Gastroesophageal sphincter (tissue), 4 donors: ENCODE data around the gene TSHR. TPM values are rescaled to one million over a fixed set of nuclear protein-coding genes. Genes with fewer than 3 reads are reported as not detected.

Experiments
- ATAC-seq: fragments of 150-250 bp; one replicate; pipeline ENCODE4 v1.9.1; 2016; ENCODE audit warnings: mild to moderate bottlenecking, moderate library complexity
- H3K27ac ChIP-seq, 4 donors: fragments of 200-600 bp; sonication (generic) in 3 of 4; 1 replicate in 3 of 4; 2 replicates in 1 of 4; pipeline ENCODE4 v1.5.1; 2016 to 2019
- H3K27me3 ChIP-seq: fragments of 200-600 bp; sonication (generic); one replicate; pipeline ENCODE4 v1.5.1; 2019
- H3K36me3 ChIP-seq, 2 donors: fragments of 200-600 bp; sonication (generic); one replicate each; pipeline ENCODE4 v1.5.1; 2019; ENCODE audit warnings: control low read depth in 1 of 2
- H3K4me1 ChIP-seq, 3 donors: fragments of 200-600 bp; sonication (generic); 1 replicate in 2 of 3; 2 replicates in 1 of 3; pipeline ENCODE4 v1.5.1; 2016 to 2019; ENCODE audit warnings: control low read depth in 2 of 3
- H3K4me3 ChIP-seq, 2 donors: fragments of 200-600 bp; sonication (generic); one replicate each; pipeline ENCODE4 v1.5.1; 2019; ENCODE audit warnings: mild to moderate bottlenecking in 1 of 2, moderate library complexity in 1 of 2
- H3K9me3 ChIP-seq, 3 donors: fragments of 200-600 bp; sonication (generic); one replicate each; pipeline ENCODE4 v1.5.1; 2017 to 2019; ENCODE audit warnings: control low read depth in 2 of 3
- CTCF ChIP-seq, 4 experiments: fragments of 200-600 bp in 2 of 4; fragments of 450-650 bp in 2 of 4; sonication (generic) in 1 of 4; IDR thresholded peaks; one replicate each; pipeline ENCODE4 v1.5.1; 2017 to 2019; ENCODE audit warnings: antibody characterized with exemption in 4 of 4, mild to moderate bottlenecking in 2 of 4, moderate library complexity in 2 of 4
- EP300 ChIP-seq: sonication (generic); formaldehyde crosslinking; IDR thresholded peaks from one replicate; pipeline ENCODE4 v1.6.1; 2017; ENCODE audit warnings: antibody characterized with exemption, mild to moderate bottlenecking
- POLR2A ChIP-seq, 2 donors: fragments of 450-650 bp; IDR thresholded peaks; one replicate each; pipeline ENCODE4 v1.6.1; 2017; ENCODE audit warnings: antibody characterized with exemption in 2 of 2, mild to moderate bottlenecking in 2 of 2, moderate library complexity in 1 of 2
- POLR2AphosphoS5 ChIP-seq: sonication (generic); formaldehyde crosslinking; IDR thresholded peaks from one replicate; pipeline ENCODE4 v1.6.1; 2017; ENCODE audit warnings: antibody characterized with exemption
- WGBS, 2 donors: methylation state at CpG; one replicate each; pipeline ENCODE4 v1.1.5; 2018; ENCODE audit warnings: low coverage in 1 of 2; 5-methylcytosine and 5-hydroxymethylcytosine counted together
- total RNA-seq, 4 donors: library from RNA; depleted of rRNA; stranded (reverse); fragments of >200 nt; gene quantifications; one replicate each; pipeline ENCODE4 v1.1.0, GENCODE V29; 2016

The TSHR gene
- total RNA-seq, 4 donors from 2014 or later: 0.08 TPM; not detected in 3

DNA sequence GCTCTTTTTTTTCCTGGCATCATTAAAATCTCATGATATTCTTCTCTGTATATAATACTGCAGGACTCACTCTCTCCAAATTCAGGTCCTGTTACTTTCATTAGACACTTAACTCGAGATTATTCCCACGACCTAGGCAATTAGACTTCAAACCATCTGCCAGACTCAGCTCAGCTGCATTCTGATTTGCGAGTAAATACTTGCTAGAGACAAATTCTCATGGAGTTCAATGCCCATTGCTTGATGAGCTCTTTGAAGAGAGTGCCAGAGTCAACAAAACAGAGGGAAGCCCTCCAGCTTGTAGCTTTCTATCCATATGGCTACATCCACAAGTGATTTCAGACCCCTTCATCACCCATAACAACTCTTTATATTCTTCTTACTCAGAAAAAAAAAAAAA, 177.0 kb downstream of the TSHR start:
- H3K4me3 ChIP-seq: no peak overlapping the region
- H3K27ac ChIP-seq: no peak overlapping the region
- WGBS, 2 donors: 47 to 63% methylated on average over 3 of the region's 3 CpGs
- H3K36me3 ChIP-seq: no peaks in the 10 kb centered on the region
- H3K9me3 ChIP-seq: peaks cover 0 to 9% (median 0%) of the 10 kb centered on the region in 3 donors
- no peaks in the 10 kb centered on the region for H3K4me1 ChIP-seq
- no peak for ATAC-seq
- no peak for TF ChIP-seq EP300
- TF ChIP-seq CTCF (IDR thresholded peaks at IDR 0.05): no peak
- no peak for TF ChIP-seq POLR2A (IDR thresholded peaks at IDR 0.05)
- TF ChIP-seq POLR2AphosphoS5: no peak
- no peaks in the 10 kb centered on the region for H3K27me3 ChIP-seq

DNA sequence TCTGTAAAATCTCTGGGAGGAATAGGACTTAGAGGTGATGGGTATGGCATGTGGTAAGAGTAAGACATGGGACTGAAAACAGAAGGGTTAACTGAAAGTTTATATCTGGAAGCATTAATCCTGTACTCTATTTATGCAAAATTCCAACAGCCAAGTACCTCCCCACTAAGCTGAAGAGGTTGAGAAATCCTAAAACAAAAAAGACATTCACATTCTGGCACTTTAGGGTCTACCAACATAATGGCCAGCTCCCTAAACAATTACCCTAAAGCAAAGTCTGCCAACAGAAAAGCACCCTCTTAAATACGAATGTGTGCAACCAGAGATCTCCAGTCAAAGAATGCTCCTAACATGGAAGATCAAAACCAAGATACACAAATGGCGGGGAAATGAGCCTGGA, 178.0 kb downstream of the TSHR start:
- no peak for ATAC-seq
- no peaks in the 10 kb centered on the region for H3K27me3 ChIP-seq
- no peaks in the 10 kb centered on the region for H3K36me3 ChIP-seq
- peaks cover 0 to 9% (median 0%) of the 10 kb centered on the region in 3 donors for H3K9me3 ChIP-seq
- TF ChIP-seq EP300: no peak
- TF ChIP-seq POLR2A (IDR thresholded peaks at IDR 0.05): no peak
- TF ChIP-seq CTCF (IDR thresholded peaks at IDR 0.05): no peak
- no peak for TF ChIP-seq POLR2AphosphoS5
- H3K4me3 ChIP-seq: no peak overlapping the region
- no peak overlapping the region for H3K27ac ChIP-seq
- H3K4me1 ChIP-seq: no peaks in the 10 kb centered on the region
- WGBS, 2 donors: 72 to 80% methylated on average over 2 of the region's 2 CpGs

- H3K4me1 ChIP-seq: no peaks in the 10 kb centered on the region
- no peak for ATAC-seq
- no peaks in the 10 kb centered on the region for H3K36me3 ChIP-seq
- H3K27me3 ChIP-seq: no peaks in the 10 kb centered on the region
- peaks cover 0 to 9% (median 0%) of the 10 kb centered on the region in 3 donors for H3K9me3 ChIP-seq
- WGBS, 2 donors: 57 to 67% methylated on average over 1 to 2 of the region's 2 CpGs
- H3K27ac ChIP-seq: no peak overlapping the region
- TF ChIP-seq POLR2AphosphoS5 (no peak), EP300 (no peak), CTCF (IDR thresholded peaks at IDR 0.05) (no peak), POLR2A (IDR thresholded peaks at IDR 0.05) (no peak)
- no peak overlapping the region for H3K4me3 ChIP-seq
Measured at GRCh38 chr14:81137316-81137715, 181.9 kb downstream of the TSHR start.

GRCh38 chr14:81138429-81138828, 183.0 kb downstream of the TSHR start:
- Histone ChIP-seq H3K27ac (no peak overlapping the region), H3K4me3 (no peak overlapping the region), H3K36me3 (no peaks in the 10 kb centered on the region), H3K4me1 (no peaks in the 10 kb centered on the region), H3K27me3 (no peaks in the 10 kb centered on the region), H3K9me3 (peaks cover 0 to 9% (median 0%) of the 10 kb centered on the region in 3 donors)
- ATAC-seq: no peak
- no peak for TF ChIP-seq EP300
- TF ChIP-seq POLR2AphosphoS5: no peak
- WGBS, 2 donors: 85% methylated on average over 4 to 5 of the region's 6 CpGs

- H3K4me3 ChIP-seq: no peak overlapping the region
- 39% methylated on average over 2 of the region's 2 CpGs; no CpG with 5 or more reads in 1 of the 2 donors for WGBS, 2 donors
- H3K36me3 ChIP-seq: no peaks in the 10 kb centered on the region
- H3K27me3 ChIP-seq: no peaks in the 10 kb centered on the region
- no peak for TF ChIP-seq POLR2A (IDR thresholded peaks at IDR 0.05)
- no peak for TF ChIP-seq EP300
- TF ChIP-seq CTCF (IDR thresholded peaks at IDR 0.05): no peak
- TF ChIP-seq POLR2AphosphoS5: no peak
- H3K4me1 ChIP-seq: peaks cover 0 to 17% (median 9%) of the 10 kb centered on the region in 3 donors
- no peak overlapping the region for H3K27ac ChIP-seq
- no peak for ATAC-seq
- H3K9me3 ChIP-seq: no peaks in the 10 kb centered on the region
Measured at GRCh38 chr14:81141426-81141825, 186.0 kb downstream of the TSHR start.
